Cardiac muscle cell (in vitro differentiated cells and primary cell): ENCODE data around the gene FILIP1. TPM values are rescaled to one million over a fixed set of nuclear protein-coding genes. Genes with fewer than 3 reads are reported as not detected.

Experiments used
- DNase-seq, 2 donors: peaks; one replicate each; pipeline versions ENCODE4 v3.0.0 to v3.0.0-alpha.2; 2010 to 2017; ENCODE audit warnings: low read depth in 1 of 2, low spot score in 1 of 2
- H3K27ac ChIP-seq: fragments of 200-600 bp; sonication (generic); 2 replicates; pipeline ENCODE4 v1.5.1; 2016
- H3K27me3 ChIP-seq: fragments of 200-600 bp; sonication (generic); 2 replicates; pipeline ENCODE4 v1.6.0; 2016; ENCODE audit warnings: control low read depth
- H3K36me3 ChIP-seq: fragments of 200-600 bp; sonication (generic); 2 replicates; pipeline ENCODE4 v1.5.1; 2016; ENCODE audit warnings: control low read depth
- H3K4me1 ChIP-seq: fragments of 200-600 bp; sonication (generic); 2 replicates; pipeline ENCODE4 v1.8.1; 2017; ENCODE audit warnings: low read depth, mild to moderate bottlenecking, mixed run types
- H3K4me3 ChIP-seq: fragments of 200-600 bp; sonication (generic); 2 replicates; pipeline ENCODE4 v1.5.1; 2016; ENCODE audit warnings: mild to moderate bottlenecking
- H3K9me3 ChIP-seq: fragments of 200-600 bp; sonication (generic); 2 replicates; pipeline ENCODE4 v1.5.1; 2017; ENCODE audit warnings: low read depth, mild to moderate bottlenecking, control low read depth
- polyA plus RNA-seq: library from polyadenylated mRNA; unstranded; fragments of >200 nt; fragmentation: Nextera tagmentation; extraction: Ambion mirVana; gene quantifications from 2 replicates; pipeline ENCODE4 v1.2.1, GENCODE V29; 2016
- total RNA-seq: library from RNA; depleted of rRNA; stranded (reverse); fragments of >200 nt; gene quantifications from 2 replicates; pipeline ENCODE4 v1.2.3, GENCODE V29; 2016
- TF ChIP-seq, protein P1 (sequence below): IDR thresholded peaks from 2 replicates; pipeline ENCODE4 v1.5.1; 2012; ENCODE audit warnings: low read depth, mild to moderate bottlenecking, low read length

The FILIP1 gene
- total and polyA plus RNA-seq, 2 experiments from 2014 or later, result 64.8 to 107 TPM

DNA sequence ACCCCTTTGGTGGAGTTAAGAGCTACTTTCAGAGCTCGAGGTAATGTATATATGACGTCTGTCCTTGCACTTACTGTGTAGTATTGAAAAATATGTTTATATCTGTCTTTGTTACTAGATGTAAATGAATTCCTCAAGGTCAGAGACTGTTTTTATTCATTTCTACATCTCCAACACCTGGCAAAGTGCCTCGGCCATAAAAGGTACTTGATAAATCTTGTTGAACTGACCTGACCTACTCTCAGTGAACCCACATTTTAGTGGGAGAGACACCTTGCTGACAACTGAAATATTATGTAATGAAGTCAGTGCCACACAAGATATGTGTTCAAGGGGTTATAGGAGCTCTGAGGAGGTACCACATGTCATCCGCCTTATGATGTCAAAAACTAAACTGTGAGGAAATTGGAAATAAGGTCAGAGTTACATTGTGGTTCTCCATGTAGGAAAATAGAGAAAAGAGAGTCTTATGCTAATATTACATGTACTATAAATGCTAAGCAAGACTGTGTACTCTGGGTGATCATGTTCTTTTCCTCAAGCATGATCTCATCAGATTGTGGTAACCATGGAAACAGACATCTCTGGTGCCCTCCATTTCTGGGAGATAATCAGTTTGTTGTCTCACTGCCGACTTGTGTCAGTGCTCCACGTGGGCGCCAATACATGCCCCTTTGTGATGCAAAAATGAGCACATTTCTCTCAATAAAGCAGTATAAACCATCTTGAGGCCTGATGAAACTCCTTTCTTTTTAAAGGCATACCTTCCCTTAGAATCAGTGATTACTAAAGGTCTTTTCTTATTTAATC, 203.3 kb downstream of the FILIP1 start:
- Histone ChIP-seq H3K36me3 (peaks cover 6% of the 10 kb centered on the region), H3K4me1 (no peaks in the 10 kb centered on the region), H3K27ac (peak overlapping the region; percentile 44), H3K27me3 (no peaks in the 10 kb centered on the region), H3K9me3 (no peaks in the 10 kb centered on the region), H3K4me3 (no peak overlapping the region)
- TF ChIP-seq, protein P1, sequence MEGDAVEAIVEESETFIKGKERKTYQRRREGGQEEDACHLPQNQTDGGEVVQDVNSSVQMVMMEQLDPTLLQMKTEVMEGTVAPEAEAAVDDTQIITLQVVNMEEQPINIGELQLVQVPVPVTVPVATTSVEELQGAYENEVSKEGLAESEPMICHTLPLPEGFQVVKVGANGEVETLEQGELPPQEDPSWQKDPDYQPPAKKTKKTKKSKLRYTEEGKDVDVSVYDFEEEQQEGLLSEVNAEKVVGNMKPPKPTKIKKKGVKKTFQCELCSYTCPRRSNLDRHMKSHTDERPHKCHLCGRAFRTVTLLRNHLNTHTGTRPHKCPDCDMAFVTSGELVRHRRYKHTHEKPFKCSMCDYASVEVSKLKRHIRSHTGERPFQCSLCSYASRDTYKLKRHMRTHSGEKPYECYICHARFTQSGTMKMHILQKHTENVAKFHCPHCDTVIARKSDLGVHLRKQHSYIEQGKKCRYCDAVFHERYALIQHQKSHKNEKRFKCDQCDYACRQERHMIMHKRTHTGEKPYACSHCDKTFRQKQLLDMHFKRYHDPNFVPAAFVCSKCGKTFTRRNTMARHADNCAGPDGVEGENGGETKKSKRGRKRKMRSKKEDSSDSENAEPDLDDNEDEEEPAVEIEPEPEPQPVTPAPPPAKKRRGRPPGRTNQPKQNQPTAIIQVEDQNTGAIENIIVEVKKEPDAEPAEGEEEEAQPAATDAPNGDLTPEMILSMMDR, result no peak
- DNase-seq, result no peak

DNA sequence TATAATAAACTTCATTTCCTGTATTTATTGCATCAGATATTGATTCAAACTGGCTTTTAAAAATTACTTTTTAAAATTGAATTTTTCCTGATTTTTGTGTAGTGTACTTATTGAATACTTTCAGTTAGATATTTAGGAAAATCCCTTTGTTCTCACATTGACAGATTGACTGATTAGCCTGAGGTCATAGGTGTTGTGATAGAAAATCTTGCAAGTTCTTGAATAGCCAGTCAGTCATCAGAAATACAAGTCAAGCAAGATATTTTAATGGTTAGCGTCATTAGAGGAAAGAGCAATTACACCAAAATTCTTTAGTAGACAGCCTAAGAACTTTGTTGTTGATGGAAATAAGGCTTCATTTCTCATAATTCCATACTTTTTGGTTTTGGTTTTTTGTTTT, 205.6 kb downstream of the FILIP1 start:
- Histone ChIP-seq H3K4me1 (peaks cover under 1% of the 10 kb centered on the region), H3K36me3 (no peaks in the 10 kb centered on the region), H3K9me3 (no peaks in the 10 kb centered on the region), H3K27ac (peak overlapping the region; percentile 20), H3K4me3 (no peak overlapping the region), H3K27me3 (no peaks in the 10 kb centered on the region)
- no peak for DNase-seq
- TF ChIP-seq, protein P1, result no peak

DNA sequence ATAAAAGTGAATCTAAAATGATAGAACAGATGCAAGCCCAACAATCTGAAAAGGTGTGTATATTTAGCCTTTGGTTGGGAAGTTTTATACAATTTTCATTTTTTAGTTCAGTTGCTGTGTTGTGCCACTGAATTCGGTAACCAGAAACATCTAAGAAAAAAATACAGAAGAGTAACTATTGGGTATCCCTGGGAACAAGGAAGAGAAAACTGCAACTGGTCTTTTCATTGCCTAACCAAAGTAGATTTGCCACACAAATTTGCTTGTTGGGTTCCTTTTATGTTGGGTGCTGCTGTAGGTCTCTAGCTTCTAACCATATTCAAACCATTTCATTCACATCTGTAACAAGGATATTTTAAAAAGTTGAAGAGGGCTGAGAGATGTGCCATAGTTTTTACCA, 206.2 kb downstream of the FILIP1 start:
- peaks cover 6% of the 10 kb centered on the region for H3K4me1 ChIP-seq
- no peaks in the 10 kb centered on the region for H3K36me3 ChIP-seq
- H3K4me3 ChIP-seq, result no peak overlapping the region
- peak overlapping the region; percentile 20 for H3K27ac ChIP-seq
- DNase-seq, result no peak
- H3K9me3 ChIP-seq, result no peaks in the 10 kb centered on the region
- TF ChIP-seq, protein P1, result no peak
- H3K27me3 ChIP-seq, result no peaks in the 10 kb centered on the region

DNA sequence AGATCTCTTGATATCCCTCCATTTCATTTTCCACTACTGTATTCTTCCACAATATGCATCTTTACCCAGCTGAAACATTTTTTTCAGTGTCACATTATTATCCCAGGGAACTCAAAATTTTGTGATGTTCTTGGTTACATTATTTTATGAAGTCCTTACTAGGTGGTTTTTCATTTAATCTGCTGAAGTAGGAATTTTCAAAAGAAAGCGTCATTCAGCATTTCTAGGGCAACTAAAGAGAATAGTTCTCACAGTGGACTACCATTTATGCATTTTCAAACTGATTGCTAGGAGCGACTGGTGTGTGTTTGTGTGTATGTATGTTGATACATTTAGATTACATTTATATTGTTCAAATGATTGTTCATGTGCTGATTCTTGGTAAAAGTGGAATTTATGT, 206.6 kb downstream of the FILIP1 start:
- peak overlapping the region; percentile 20 for H3K27ac ChIP-seq
- no peak overlapping the region for H3K4me3 ChIP-seq

DNA sequence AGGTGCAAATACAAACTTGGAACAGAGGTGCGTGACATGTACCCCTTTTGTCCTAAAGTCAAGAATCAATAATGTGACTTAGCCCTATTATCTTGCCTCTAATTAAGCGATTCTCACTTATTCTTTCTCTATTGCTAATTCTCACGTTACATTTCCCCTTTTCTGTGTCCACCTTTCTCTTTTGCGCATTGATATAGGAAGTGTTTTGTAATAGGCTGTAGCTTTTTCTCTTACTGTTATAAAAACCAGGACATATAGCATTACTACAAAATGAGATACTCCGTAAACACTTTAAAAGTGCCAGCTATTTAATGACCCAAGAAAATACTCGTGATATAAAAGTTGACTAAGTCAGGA, 208.3 kb downstream of the FILIP1 start:
- H3K9me3 ChIP-seq, result no peaks in the 10 kb centered on the region
- no peaks in the 10 kb centered on the region for H3K27me3 ChIP-seq
- H3K36me3 ChIP-seq, result no peaks in the 10 kb centered on the region
- H3K4me1 ChIP-seq, result peaks cover 22% of the 10 kb centered on the region
- TF ChIP-seq, protein P1, result no peak
- DNase-seq, result no peak
- peak overlapping the region; percentile 55 for H3K27ac ChIP-seq
- peak overlapping the region; percentile 95 for H3K4me3 ChIP-seq

More for the DNA sequence above, 206.6 kb downstream of the FILIP1 start:
- TF ChIP-seq, protein P1, result no peak
- Histone ChIP-seq H3K36me3 (no peaks in the 10 kb centered on the region), H3K27me3 (no peaks in the 10 kb centered on the region), H3K9me3 (no peaks in the 10 kb centered on the region), H3K4me1 (peaks cover 10% of the 10 kb centered on the region)
- DNase-seq, result no peak
